HCT116 (cell line): ENCODE measurements around the gene CTLA4. TPM values are rescaled to one million over a fixed set of nuclear protein-coding genes. Genes with fewer than 3 reads are reported as not detected.

Experiments used
- ATAC-seq: fragments of 200-7000 bp; cut with Tn5 transposase; 2 replicates; pipeline ENCODE4 v1.9.1; 2020; ENCODE audit warnings: mild to moderate bottlenecking, moderate library complexity
- BruUV-seq: library from RNA; stranded (reverse); fragments of 400-500 nt; replicated peaks from 2 replicates; lab custom pipeline; 2021; lab: Mats Ljungman, UMichigan
- CTCF ChIA-PET: fragments of 300-600 bp; sonication (Branson Sonifier 250); formaldehyde crosslinking; loops from one replicate; lab custom pipeline; 2021; ENCODE audit warnings: antibody characterized with exemption; lab: Charles Lee
- POLR2A ChIA-PET: fragments of 300-600, 350-600 bp; sonication (Branson Sonifier 250); formaldehyde crosslinking; loops from one replicate; lab custom pipeline; 2021; ENCODE audit warnings: antibody characterized with exemption; lab: Charles Lee
- RAD21 ChIA-PET, 2 experiments: fragments of 300-600 bp; sonication (Branson Sonifier 250); formaldehyde crosslinking; loops; one replicate each; lab custom pipeline; 2023; ENCODE audit warnings: low total read pairs in 2 of 2; ENCODE audit not compliant: uncharacterized antibody in 2 of 2, unreplicated experiment in 2 of 2, low non-redundant PET in 1 of 2; lab: Charles Lee
- DNase-seq: peaks from one replicate; pipeline ENCODE4 v3.0.0-alpha.2; 2010; ENCODE audit warnings: low read depth, low spot score
- H2AFZ ChIP-seq: fragments of 200-600 bp; shearing (Covaris generic), sonication (generic); 2 replicates; pipeline ENCODE4 v1.6.1; 2017; ENCODE audit warnings: low read depth, mixed run types, mixed read lengths, antibody characterized with exemption, low read length; ENCODE audit not compliant: poor library complexity, severe bottlenecking
- H3K27ac ChIP-seq: 2 replicates; pipeline ENCODE4 v1.5.1; 2012; ENCODE audit warnings: low read depth, low read length
- H3K27me3 ChIP-seq: fragments of 200-600 bp; sonication (generic); 2 replicates; pipeline ENCODE4 v1.6.1; 2016; ENCODE audit warnings: mixed run types, low read length, mixed read lengths; ENCODE audit not compliant: insufficient read depth
- H3K36me3 ChIP-seq, 2 experiments: fragments of 200-500 bp in 1 of 2; fragments of 200-600 bp in 1 of 2; sonication (Bioruptor generic) in 1 of 2; sonication (generic) in 1 of 2; 2 replicates each; pipeline versions ENCODE4 v1.5.1 to v1.6.1; 2014 to 2016; ENCODE audit warnings: low read length in 2 of 2, inconsistent platforms in 1 of 2, mixed read lengths in 1 of 2, mixed run types in 1 of 2; ENCODE audit not compliant: insufficient read depth in 2 of 2, control insufficient read depth in 1 of 2
- H3K4me1 ChIP-seq, 2 experiments: fragments of 200-600 bp in 1 of 2; sonication (generic) in 1 of 2; 2 replicates each; pipeline versions ENCODE4 v1.5.1 to v1.6.1; 2012 to 2017; ENCODE audit warnings: low read length in 2 of 2, inconsistent platforms in 1 of 2, mild to moderate bottlenecking in 1 of 2, mixed read lengths in 1 of 2, mixed run types in 1 of 2, moderate library complexity in 1 of 2; ENCODE audit not compliant: insufficient read depth in 2 of 2, control insufficient read depth in 1 of 2
- H3K4me2 ChIP-seq: fragments of 200-600 bp; sonication (generic); 2 replicates; pipeline ENCODE4 v1.6.1; 2017; ENCODE audit warnings: mixed run types, low read length, mixed read lengths
- H3K4me3 ChIP-seq, 2 experiments: fragments of 200-600 bp in 1 of 2; sonication (generic) in 1 of 2; replicated peaks in 1 of 2; 2 replicates each; pipeline ENCODE4 v1.5.1; 2011 to 2016; ENCODE audit warnings: low read length in 2 of 2, control low read depth in 1 of 2, low read depth in 1 of 2, mild to moderate bottlenecking in 1 of 2, mixed read lengths in 1 of 2, mixed run types in 1 of 2
- H3K79me2 ChIP-seq: fragments of 200-600 bp; sonication (generic); 2 replicates; pipeline ENCODE4 v1.6.1; 2017; ENCODE audit warnings: mild to moderate bottlenecking, mixed run types, low read length, moderate library complexity, mixed read lengths; ENCODE audit not compliant: insufficient read depth
- H3K9ac ChIP-seq: fragments of 200-600 bp; sonication (generic); 2 replicates; pipeline ENCODE4 v1.6.1; 2016; ENCODE audit warnings: low read length, mixed read lengths
- H3K9me2 ChIP-seq: fragments of 200-600 bp; sonication (generic), shearing (Covaris generic); 2 replicates; pipeline ENCODE4 v1.6.1; 2017; ENCODE audit warnings: mixed run types, mild to moderate bottlenecking, moderate library complexity; ENCODE audit not compliant: insufficient read depth
- H3K9me3 ChIP-seq, 2 experiments: fragments of 200-500 bp in 1 of 2; fragments of 200-600 bp in 1 of 2; sonication (Bioruptor generic) in 1 of 2; sonication (generic) in 1 of 2; 2 replicates each; pipeline ENCODE4 v1.6.1; 2014 to 2017; ENCODE audit warnings: low read length in 2 of 2, mixed read lengths in 2 of 2, inconsistent platforms in 1 of 2, low read depth in 1 of 2, mild to moderate bottlenecking in 1 of 2, mixed run types in 1 of 2, moderate library complexity in 1 of 2; ENCODE audit not compliant: control insufficient read depth in 1 of 2, insufficient read depth in 1 of 2
- H4K20me1 ChIP-seq: fragments of 200-600 bp; sonication (generic), shearing (Covaris generic); 2 replicates; pipeline ENCODE4 v1.6.1; 2017; ENCODE audit warnings: mixed run types, mild to moderate bottlenecking, moderate library complexity; ENCODE audit not compliant: insufficient read depth
- CEBPB ChIP-seq: IDR thresholded peaks from 2 replicates; pipeline ENCODE4 v1.6.1; 2012; ENCODE audit warnings: low read depth
- CTCF ChIP-seq, 3 experiments: fragments of 200-600 bp in 1 of 3; sonication (generic) in 1 of 3; IDR thresholded peaks in 2 of 3; conservative IDR thresholded peaks in 1 of 3; 2 replicates each; pipeline ENCODE4 v1.5.1; 2012 to 2017; ENCODE audit warnings: low read depth in 2 of 3, low read length in 2 of 3, antibody characterized with exemption in 1 of 3, borderline replicate concordance in 1 of 3, control low read depth in 1 of 3, mild to moderate bottlenecking in 1 of 3, mixed read lengths in 1 of 3, mixed run types in 1 of 3, moderate library complexity in 1 of 3; ENCODE audit not compliant: insufficient read depth in 1 of 3
- EGR1 ChIP-seq: IDR thresholded peaks from 2 replicates; pipeline ENCODE4 v1.6.1; 2012; ENCODE audit warnings: low read depth
- EZH2phosphoT487 ChIP-seq: fragments of 200-600 bp; IDR thresholded peaks from 2 replicates; pipeline ENCODE4 v1.6.1; 2018; ENCODE audit warnings: antibody characterized with exemption, borderline replicate concordance
- JUND ChIP-seq: IDR thresholded peaks from 2 replicates; pipeline ENCODE4 v1.6.1; 2012
- POLR2A ChIP-seq: IDR thresholded peaks from 2 replicates; pipeline ENCODE4 v1.7.0; 2011; ENCODE audit warnings: borderline replicate concordance; ENCODE audit not compliant: insufficient read depth, insufficient read length; ENCODE audit errors: extremely low read depth
- SIN3A ChIP-seq: IDR thresholded peaks from 2 replicates; pipeline ENCODE4 v1.6.1; 2012; ENCODE audit warnings: low read depth
- SP1 ChIP-seq: IDR thresholded peaks from 2 replicates; pipeline ENCODE4 v1.6.1; 2012; ENCODE audit warnings: low read depth
- SRF ChIP-seq: IDR thresholded peaks from 2 replicates; pipeline ENCODE4 v1.6.1; 2012; ENCODE audit warnings: low read depth
- YY1 ChIP-seq: IDR thresholded peaks from 2 replicates; pipeline ENCODE4 v1.6.1; 2011; ENCODE audit warnings: low read length, low read depth, moderate library complexity, mild to moderate bottlenecking; ENCODE audit not compliant: insufficient replicate concordance; ENCODE audit errors: extremely low read depth
- ZFX ChIP-seq: fragments of 450-650 bp; IDR thresholded peaks from 2 replicates; pipeline ENCODE4 v1.6.1; 2017
- intact Hi-C: fragments of 100-400 bp; cut with micrococcal nuclease; formaldehyde crosslinking; loops from 2 replicates; pipeline ENCODE4 v1.10.0; 2022
- total RNA-seq: library from RNA; stranded (reverse); gene quantifications from one replicate; pipeline ENCODE4 v1.2.1, GENCODE V29; 2021; ENCODE audit not compliant: unreplicated experiment
- TF ChIP-seq, protein P1 (sequence below): IDR thresholded peaks from 2 replicates; pipeline ENCODE4 v1.6.1; 2012

CTLA4 gene
- total RNA-seq, 1 experiment from 2014 or later, result 0.37 TPM

- Histone ChIP-seq H3K9me2 (no peaks in the 10 kb centered on the region), H3K79me2 (no peaks in the 10 kb centered on the region), H3K9me3 (no peaks in the 10 kb centered on the region), H3K4me1 (no peaks in the 10 kb centered on the region), H3K27me3 (no peaks in the 10 kb centered on the region), H3K9ac (no peak overlapping the region), H3K4me2 (no peak overlapping the region), H2AFZ (no peak overlapping the region), H3K36me3 (no peaks in the 10 kb centered on the region), H3K4me3 (no peak overlapping the region), H4K20me1 (no peaks in the 10 kb centered on the region), H3K27ac (no peak overlapping the region)
- BruUV-seq, result no TSS peak
- ChIA-PET POLR2A (no interaction called here), CTCF (no interaction called here), RAD21 (no interaction called here)
- intact Hi-C loops, result no loop called here
- TF ChIP-seq YY1 (no peak), ZFX (no peak), EZH2phosphoT487 (no peak)
- DNase-seq (no peak), ATAC-seq (no peak)
Measured at GRCh38 chr2:203918264-203918663, 50.7 kb downstream of the CTLA4 start.

DNA sequence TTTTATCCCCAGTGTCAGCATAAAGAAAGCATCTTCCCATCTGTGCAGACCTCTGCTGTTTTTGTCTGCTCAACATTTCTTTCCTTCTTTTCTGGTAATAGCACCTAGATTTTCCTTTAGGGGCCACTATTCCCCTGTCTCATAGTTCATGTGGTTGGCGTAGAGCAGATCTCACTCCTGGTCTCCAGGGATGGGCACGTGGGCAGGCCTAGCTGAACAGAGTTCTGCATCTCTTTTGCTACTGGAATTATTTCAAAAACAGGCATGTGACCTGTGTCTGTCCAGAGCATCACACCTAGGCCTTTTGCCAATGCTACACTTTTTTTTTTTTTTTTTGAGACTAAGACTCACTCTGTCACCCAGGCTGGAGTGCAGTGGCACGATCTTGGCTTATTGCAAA, 51.3 kb downstream of the CTLA4 start:
- TF ChIP-seq, protein P1, sequence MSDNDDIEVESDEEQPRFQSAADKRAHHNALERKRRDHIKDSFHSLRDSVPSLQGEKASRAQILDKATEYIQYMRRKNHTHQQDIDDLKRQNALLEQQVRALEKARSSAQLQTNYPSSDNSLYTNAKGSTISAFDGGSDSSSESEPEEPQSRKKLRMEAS, result no peak
- no peak for TF ChIP-seq EGR1
- no peak for TF ChIP-seq YY1
- TF ChIP-seq SIN3A, result no peak
- no peak for TF ChIP-seq CEBPB
- no peak for TF ChIP-seq POLR2A
- TF ChIP-seq JUND, result no peak
- TF ChIP-seq SP1, result no peak
- no peak for TF ChIP-seq SRF
- no peak for TF ChIP-seq ZFX
- TF ChIP-seq CTCF (IDR thresholded peaks at IDR 0.05 in 2 of 3, conservative IDR thresholded peaks at IDR 0.05 in 1 of 3; ENCODE audit: borderline replicate concordance in 1 of 3, insufficient read depth in 1 of 3, low read depth in 2 of 3, low read length in 2 of 3), result no peak
- no peak for ATAC-seq

More for the DNA sequence above, 51.3 kb downstream of the CTLA4 start:
- ChIA-PET RAD21 (no interaction called here), POLR2A (no interaction called here), CTCF (no interaction called here)
- H3K9me2 ChIP-seq, result no peaks in the 10 kb centered on the region
- H3K9me3 ChIP-seq, result no peaks in the 10 kb centered on the region
- H3K79me2 ChIP-seq, result no peaks in the 10 kb centered on the region
- H2AFZ ChIP-seq, result no peak overlapping the region
- no peaks in the 10 kb centered on the region for H3K27me3 ChIP-seq
- H4K20me1 ChIP-seq, result no peaks in the 10 kb centered on the region
- no peak overlapping the region for H3K4me3 ChIP-seq
- no peak overlapping the region for H3K4me2 ChIP-seq
- H3K36me3 ChIP-seq, result no peaks in the 10 kb centered on the region
- H3K27ac ChIP-seq, result no peak overlapping the region
- no peak overlapping the region for H3K9ac ChIP-seq
- intact Hi-C loops, result no loop called here
- DNase-seq, result no peak
- no peaks in the 10 kb centered on the region for H3K4me1 ChIP-seq
- BruUV-seq, result no TSS peak
